B cell (primary cell): ENCODE data around the gene ADO.

Experiments used
- CTCF ChIP-seq: fragments of 200-600 bp; IDR thresholded peaks from one replicate; pipeline ENCODE4 v1.8.0; 2022; ENCODE audit warnings: antibody characterized with exemption, mild to moderate bottlenecking
- EZH2 ChIP-seq: IDR thresholded peaks from 2 replicates; pipeline ENCODE4 v1.6.1; 2012; ENCODE audit warnings: borderline replicate concordance, low read depth, mild to moderate bottlenecking, moderate library complexity, low read length; ENCODE audit not compliant: insufficient read depth, poor library complexity, severe bottlenecking

GRCh38 chr10:62813453-62813852 lies 8.9 kb downstream of the ADO start:
- TF ChIP-seq CTCF: no peak
- TF ChIP-seq EZH2: no peak
